Colonic mucosa (tissue), 4 donors: Measurements from ENCODE around the gene ATG7. TPM values are rescaled to one million over a fixed set of nuclear protein-coding genes. Genes with fewer than 3 reads are reported as not detected.

Experiments
- DNase-seq: peaks from one replicate; pipeline ENCODE4 v3.0.0-alpha.2; 2020
- H3K27ac ChIP-seq: fragments of 200-600 bp; one replicate; pipeline ENCODE4 v1.8.0; 2021
- H3K27me3 ChIP-seq: fragments of 200-600 bp; one replicate; pipeline ENCODE4 v1.8.0; 2021
- H3K36me3 ChIP-seq: fragments of 200-600 bp; one replicate; pipeline ENCODE4 v1.8.0; 2021
- H3K4me1 ChIP-seq: fragments of 200-600 bp; one replicate; pipeline ENCODE4 v1.8.0; 2021; ENCODE audit warnings: mild to moderate bottlenecking
- H3K4me3 ChIP-seq: fragments of 200-600 bp; one replicate; pipeline ENCODE4 v1.8.0; 2021
- H3K9ac ChIP-seq, 2 donors: one replicate each; pipeline ENCODE4 v1.7.0; 2013; ENCODE audit warnings: control low read depth in 2 of 2, low read depth in 2 of 2, low read length in 2 of 2
- H3K9me3 ChIP-seq: fragments of 200-600 bp; one replicate; pipeline ENCODE4 v1.8.0; 2021
- intact Hi-C: fragments of 100-400 bp; cut with DNase I; formaldehyde crosslinking; loops from one replicate; pipeline ENCODE4 v1.14.1; 2022
- total RNA-seq, 2 donors: library from RNA; stranded (reverse); fragmentation: NEBNext Ultra II Directional in 1 of 2; extraction: Animal tissue kit (Norgen Biotek cat#: 25700) in 1 of 2; gene quantifications; one replicate each; pipeline ENCODE4 v1.2.1, GENCODE V29; 2021
- TF ChIP-seq, protein P1 (sequence below): fragments of 200-600 bp; IDR thresholded peaks from one replicate; pipeline ENCODE4 v1.8.0; 2022; ENCODE audit warnings: antibody characterized with exemption, mild to moderate bottlenecking
- donor health status: healthy.
- donor health status: DM: no; HTN: no; CAD: no.
- donor health status: DM: no; HTN: no; CAD: no.

The ATG7 gene
- total RNA-seq, 2 donors from 2014 or later, result 31.9 to 32.0 TPM

DNA sequence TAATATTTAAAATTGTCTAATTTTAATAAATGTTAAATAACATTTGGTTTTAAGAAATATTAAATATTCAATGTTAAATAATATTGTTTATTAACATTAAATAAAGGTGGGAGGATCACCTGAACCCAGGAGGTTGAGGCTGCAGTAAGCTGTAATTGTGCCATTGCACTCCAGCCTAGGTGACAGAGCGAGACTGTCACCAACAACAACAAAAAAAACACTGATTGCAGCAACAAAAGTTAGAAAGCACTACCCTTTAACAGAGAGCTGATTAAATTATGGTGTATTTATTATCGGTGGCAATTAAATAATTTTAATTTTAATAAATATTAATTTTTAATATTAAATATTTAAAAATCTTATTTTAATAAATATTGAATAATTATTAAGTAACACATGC lies 152.1 kb downstream of the ATG7 start:
- TF ChIP-seq, protein P1, sequence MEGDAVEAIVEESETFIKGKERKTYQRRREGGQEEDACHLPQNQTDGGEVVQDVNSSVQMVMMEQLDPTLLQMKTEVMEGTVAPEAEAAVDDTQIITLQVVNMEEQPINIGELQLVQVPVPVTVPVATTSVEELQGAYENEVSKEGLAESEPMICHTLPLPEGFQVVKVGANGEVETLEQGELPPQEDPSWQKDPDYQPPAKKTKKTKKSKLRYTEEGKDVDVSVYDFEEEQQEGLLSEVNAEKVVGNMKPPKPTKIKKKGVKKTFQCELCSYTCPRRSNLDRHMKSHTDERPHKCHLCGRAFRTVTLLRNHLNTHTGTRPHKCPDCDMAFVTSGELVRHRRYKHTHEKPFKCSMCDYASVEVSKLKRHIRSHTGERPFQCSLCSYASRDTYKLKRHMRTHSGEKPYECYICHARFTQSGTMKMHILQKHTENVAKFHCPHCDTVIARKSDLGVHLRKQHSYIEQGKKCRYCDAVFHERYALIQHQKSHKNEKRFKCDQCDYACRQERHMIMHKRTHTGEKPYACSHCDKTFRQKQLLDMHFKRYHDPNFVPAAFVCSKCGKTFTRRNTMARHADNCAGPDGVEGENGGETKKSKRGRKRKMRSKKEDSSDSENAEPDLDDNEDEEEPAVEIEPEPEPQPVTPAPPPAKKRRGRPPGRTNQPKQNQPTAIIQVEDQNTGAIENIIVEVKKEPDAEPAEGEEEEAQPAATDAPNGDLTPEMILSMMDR, result no peak
- Histone ChIP-seq H3K9ac (no peak overlapping the region), H3K27ac (no peak overlapping the region), H3K27me3 (no peaks in the 10 kb centered on the region), H3K4me3 (no peak overlapping the region), H3K36me3 (no peaks in the 10 kb centered on the region), H3K9me3 (no peaks in the 10 kb centered on the region), H3K4me1 (no peaks in the 10 kb centered on the region)
- intact Hi-C loops, result no loop called here
- no peak for DNase-seq

DNA sequence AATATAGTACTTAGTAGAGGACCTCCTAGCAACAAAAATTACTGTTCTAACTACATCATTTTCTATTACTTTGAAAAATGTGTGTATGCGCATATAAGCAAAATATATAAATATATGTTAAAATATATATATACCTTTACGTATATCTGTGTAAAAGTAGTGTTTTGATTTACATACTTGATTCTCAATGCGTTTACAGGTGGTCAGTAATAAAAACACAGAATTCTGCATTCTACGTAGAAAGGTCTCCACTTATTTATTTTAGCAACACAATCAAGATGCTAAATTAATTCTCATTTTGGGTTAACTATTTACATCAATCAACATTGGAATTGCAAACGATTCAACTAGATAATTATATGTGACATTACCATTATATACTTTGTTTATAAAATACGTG lies 158.0 kb downstream of the ATG7 start:
- H3K4me3 ChIP-seq, result no peak overlapping the region
- H3K9ac ChIP-seq, result no peak overlapping the region
- H3K36me3 ChIP-seq, result no peaks in the 10 kb centered on the region
- H3K9me3 ChIP-seq, result no peaks in the 10 kb centered on the region
- no peak for DNase-seq
- no peaks in the 10 kb centered on the region for H3K4me1 ChIP-seq
- H3K27ac ChIP-seq, result no peak overlapping the region
- intact Hi-C loops, result no loop called here
- no peaks in the 10 kb centered on the region for H3K27me3 ChIP-seq
- TF ChIP-seq, protein P1, result no peak

DNA sequence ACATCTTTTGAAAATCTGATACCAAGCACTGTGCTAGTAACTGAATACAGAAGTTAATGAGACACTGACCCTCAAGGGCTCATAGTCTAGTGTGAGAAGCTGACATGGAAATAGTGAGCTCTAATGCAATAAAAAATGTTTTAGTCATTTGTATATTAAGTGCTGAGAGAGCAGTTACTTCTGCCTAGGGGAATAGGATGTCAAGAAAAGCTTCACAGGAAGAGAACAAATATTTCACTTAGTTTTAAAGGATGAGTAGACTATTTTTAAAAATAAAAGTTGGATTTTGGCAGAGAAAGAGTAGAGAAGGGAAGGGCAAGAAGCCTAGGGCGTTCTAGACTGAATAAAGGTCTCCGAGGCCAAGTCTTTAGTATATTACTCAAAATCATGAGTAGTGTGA lies 158.4 kb downstream of the ATG7 start:
- DNase-seq, result no peak
- Histone ChIP-seq H3K9me3 (no peaks in the 10 kb centered on the region), H3K4me3 (no peak overlapping the region), H3K9ac (no peak overlapping the region), H3K27ac (no peak overlapping the region), H3K27me3 (no peaks in the 10 kb centered on the region), H3K36me3 (no peaks in the 10 kb centered on the region), H3K4me1 (no peaks in the 10 kb centered on the region)
- intact Hi-C loops, result no loop called here
- TF ChIP-seq, protein P1, result no peak

DNA sequence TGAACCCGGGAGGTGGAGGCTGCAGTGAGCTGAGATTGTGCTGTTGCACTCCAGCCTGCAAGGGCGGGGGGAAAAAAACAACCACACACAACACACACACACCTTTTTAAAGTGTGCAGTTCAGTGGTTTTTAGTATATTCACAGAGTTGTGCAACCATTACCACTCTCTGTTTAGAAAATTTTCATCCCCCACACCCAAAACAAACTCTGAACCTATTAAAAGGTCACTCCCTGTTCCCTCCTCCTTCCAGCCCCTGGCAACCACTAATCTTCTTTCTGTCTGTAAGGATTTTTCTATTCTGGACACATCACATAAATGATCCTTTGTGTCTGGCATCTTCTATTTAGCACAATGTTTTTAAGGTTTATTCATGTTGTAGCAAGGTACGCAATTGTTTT lies 159.1 kb downstream of the ATG7 start:
- Histone ChIP-seq H3K4me1 (no peaks in the 10 kb centered on the region), H3K9ac (no peak overlapping the region), H3K27ac (no peak overlapping the region), H3K4me3 (no peak overlapping the region), H3K36me3 (no peaks in the 10 kb centered on the region), H3K9me3 (no peaks in the 10 kb centered on the region), H3K27me3 (no peaks in the 10 kb centered on the region)
- TF ChIP-seq, protein P1, result no peak
- intact Hi-C loops, result no loop called here
- no peak for DNase-seq

DNA sequence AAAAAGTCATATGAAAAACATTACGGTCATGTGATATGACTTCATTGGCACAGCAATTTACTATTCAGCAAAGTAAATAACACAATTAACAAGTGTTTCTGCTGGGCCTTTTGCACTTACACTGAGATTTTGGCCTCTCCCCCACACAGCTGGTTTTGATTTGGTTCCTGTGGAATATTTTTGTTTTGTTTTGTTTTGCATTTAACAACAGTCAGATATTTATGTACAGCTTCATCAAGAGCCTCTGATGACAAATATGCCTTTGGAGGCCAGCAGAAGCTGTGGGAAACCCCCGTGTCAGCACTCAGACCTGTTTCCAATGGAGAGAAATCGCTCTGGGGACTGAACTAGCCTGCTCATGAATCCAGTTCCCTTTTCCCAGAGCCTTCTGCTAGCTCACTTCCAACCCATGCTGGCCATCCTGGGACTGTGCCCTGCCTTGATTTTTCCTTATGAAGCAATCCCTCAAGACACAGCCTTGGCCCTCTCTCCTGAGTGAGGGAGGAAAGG lies 161.9 kb downstream of the ATG7 start:
- no peak overlapping the region for H3K4me3 ChIP-seq
- no peak overlapping the region for H3K9ac ChIP-seq
- H3K27ac ChIP-seq, result peak overlapping the region; percentile 42
- intact Hi-C loops, result no loop called here
- TF ChIP-seq, protein P1, result no peak
- H3K27me3 ChIP-seq, result no peaks in the 10 kb centered on the region
- H3K9me3 ChIP-seq, result no peaks in the 10 kb centered on the region
- no peaks in the 10 kb centered on the region for H3K4me1 ChIP-seq
- H3K36me3 ChIP-seq, result no peaks in the 10 kb centered on the region
- DNase-seq, result peak; percentile 27
